A549 treated with RU486 at 1 μM for 4 hours (cell line): Measurements from ENCODE around the gene PIGA. TPM values are rescaled to one million over a fixed set of nuclear protein-coding genes. Genes with fewer than 3 reads are reported as not detected.

Experiments
- total RNA-seq: library from RNA; stranded (reverse); fragments of 200-300 nt; extraction: Qiagen RNA extraction; gene quantifications from 5 replicates; pipeline ENCODE4 v1.2.3, GENCODE V29; 2022; ENCODE audit warnings: low read depth

The PIGA gene, protein sequence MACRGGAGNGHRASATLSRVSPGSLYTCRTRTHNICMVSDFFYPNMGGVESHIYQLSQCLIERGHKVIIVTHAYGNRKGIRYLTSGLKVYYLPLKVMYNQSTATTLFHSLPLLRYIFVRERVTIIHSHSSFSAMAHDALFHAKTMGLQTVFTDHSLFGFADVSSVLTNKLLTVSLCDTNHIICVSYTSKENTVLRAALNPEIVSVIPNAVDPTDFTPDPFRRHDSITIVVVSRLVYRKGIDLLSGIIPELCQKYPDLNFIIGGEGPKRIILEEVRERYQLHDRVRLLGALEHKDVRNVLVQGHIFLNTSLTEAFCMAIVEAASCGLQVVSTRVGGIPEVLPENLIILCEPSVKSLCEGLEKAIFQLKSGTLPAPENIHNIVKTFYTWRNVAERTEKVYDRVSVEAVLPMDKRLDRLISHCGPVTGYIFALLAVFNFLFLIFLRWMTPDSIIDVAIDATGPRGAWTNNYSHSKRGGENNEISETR
- 7.3 to 9.7 TPM (median 8.3 TPM) in 5 replicates for total RNA-seq

GRCh38 chrX:15335135-15336022 is at the start of gene PIGA:
Gene PIGA (minus strand): TSS chrX:15335523. CDS start chrX:15331930, 3,593 bp downstream.

GRCh38 chrX:15384304-15384703 is 49.0 kb upstream of the PIGA start, which contains the start of gene VEGFD:
Gene VEGFD (minus strand): TSS chrX:15384413. CDS start chrX:15383946, 467 bp downstream.

GRCh38 chrX:15315509-15315908 is 19.8 kb downstream of the PIGA start, which contains the start of gene ASB11:
Gene ASB11 (minus strand): TSS chrX:15315640. CDS start chrX:15315605, 35 bp downstream.

DNA sequence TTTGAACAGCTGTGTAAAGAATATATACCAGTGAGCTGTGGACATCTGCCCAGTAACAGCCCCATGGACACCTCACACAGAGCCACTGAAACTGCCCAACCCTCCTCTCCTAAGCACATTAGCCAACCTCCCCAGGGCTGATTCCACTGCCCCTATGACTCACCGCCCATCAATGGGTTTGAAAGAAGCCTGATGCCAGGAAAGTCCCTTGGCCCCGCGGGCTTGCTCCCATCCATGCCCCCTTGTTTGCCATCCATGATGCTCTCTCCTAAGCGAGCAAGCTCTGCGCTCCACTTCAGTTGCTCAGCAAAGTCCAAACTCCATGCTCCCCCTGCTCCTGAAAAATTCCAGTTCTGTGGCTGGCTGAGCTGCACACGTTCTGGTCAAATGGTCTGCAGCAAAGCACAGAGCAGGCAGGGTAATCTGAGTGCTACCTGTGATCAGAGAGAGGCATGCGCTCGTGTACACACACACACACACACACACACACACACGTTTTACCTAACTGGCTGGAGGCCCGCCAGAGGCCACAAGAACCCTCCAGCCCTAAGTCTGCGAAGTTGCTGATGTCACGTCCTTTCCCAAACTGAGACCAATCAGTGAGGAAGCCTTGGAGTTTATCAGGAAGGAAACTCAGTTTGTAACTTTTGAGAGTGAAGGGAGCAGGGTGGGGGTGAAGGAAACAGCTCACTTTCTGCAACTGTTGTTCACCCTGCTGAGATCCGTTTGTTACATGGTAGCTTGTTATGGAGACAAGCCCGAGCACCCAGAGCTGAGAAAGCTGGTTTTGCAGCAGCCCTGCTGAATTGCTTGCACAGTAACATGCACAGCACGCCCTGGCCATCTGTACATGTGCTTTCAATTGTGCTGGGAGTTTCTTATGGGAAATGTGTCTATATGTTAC is 65.5 kb downstream of the PIGA start, which contains the start of gene ASB9:
TSS of gene ASB9 (minus strand) at position 466 of the 904 bp plus-strand sequence. CDS start at position 257, 209 bp downstream.

Other genes with a start within 250 kb of the PIGA start
- 19.5 to 25.1 TPM (median 20.8 TPM) in 5 replicates for gene ASB9, start 65.4 kb downstream of the PIGA start, total RNA-seq
- gene ASB11, start 19.9 kb downstream of the PIGA start, total RNA-seq: not detected in 5 replicates
- gene VEGFD, start 48.9 kb upstream of the PIGA start, total RNA-seq: 0.16 to 0.39 TPM (median 0.23 TPM) in 5 replicates
- 49.7 to 57.9 TPM (median 56.2 TPM) in 5 replicates for gene PIR, start 157.8 kb upstream of the PIGA start, total RNA-seq
- not detected in 5 replicates for gene BMX, start 165.3 kb upstream of the PIGA start, total RNA-seq